Breast epithelium (tissue), 4 donors: ENCODE data around the gene KHSRP. TPM values are rescaled to one million over a fixed set of nuclear protein-coding genes. Genes with fewer than 3 reads are reported as not detected.

ENCODE experiments used
- DNase-seq, 2 donors: peaks; one replicate each; pipeline ENCODE4 v3.0.0-alpha.2; 2019; ENCODE audit warnings: low spot score in 2 of 2
- H3K27ac ChIP-seq, 2 donors: fragments of 200-600 bp; sonication (generic) in 1 of 2; one replicate each; pipeline ENCODE4 v1.5.1; 2016 to 2019; ENCODE audit warnings: mild to moderate bottlenecking in 1 of 2
- H3K27me3 ChIP-seq, 2 donors: fragments of 200-600 bp; sonication (generic) in 1 of 2; one replicate each; pipeline versions ENCODE4 v1.5.1 to v1.6.0; 2017 to 2019; ENCODE audit warnings: control low read depth in 1 of 2, mild to moderate bottlenecking in 1 of 2
- H3K36me3 ChIP-seq: fragments of 200-600 bp; one replicate; pipeline ENCODE4 v1.5.1; 2019
- H3K4me1 ChIP-seq, 2 donors: fragments of 200-600 bp; sonication (generic); one replicate each; pipeline ENCODE4 v1.5.1; 2016 to 2019; ENCODE audit warnings: control low read depth in 1 of 2
- H3K4me3 ChIP-seq, 3 donors: fragments of 200-600 bp; sonication (generic); 1 replicate in 2 of 3; 2 replicates in 1 of 3; pipeline ENCODE4 v1.5.1; 2016 to 2019; ENCODE audit warnings: mild to moderate bottlenecking in 3 of 3, moderate library complexity in 2 of 3
- H3K9me3 ChIP-seq, 2 donors: fragments of 200-600 bp; sonication (generic) in 1 of 2; one replicate each; pipeline ENCODE4 v1.5.1; 2016 to 2019; ENCODE audit warnings: control low read depth in 1 of 2
- CTCF ChIP-seq, 3 donors: fragments of 450-650 bp; IDR thresholded peaks; one replicate each; pipeline ENCODE4 v1.5.1; 2016 to 2017; ENCODE audit warnings: antibody characterized with exemption in 3 of 3, mild to moderate bottlenecking in 3 of 3, moderate library complexity in 3 of 3
- POLR2A ChIP-seq: fragments of 450-650 bp; IDR thresholded peaks from one replicate; pipeline ENCODE4 v1.6.1; 2016; ENCODE audit warnings: antibody characterized with exemption, mild to moderate bottlenecking, moderate library complexity
- POLR2AphosphoS5 ChIP-seq, 3 donors: sonication (generic); formaldehyde crosslinking; IDR thresholded peaks; one replicate each; pipeline ENCODE4 v1.6.1; 2017; ENCODE audit warnings: antibody characterized with exemption in 3 of 3
- intact Hi-C: fragments of 100-400 bp; cut with DNase I; formaldehyde crosslinking; loops from one replicate; pipeline ENCODE4 v1.15.1; 2023; ENCODE audit warnings: low total_unique reads
- total RNA-seq, 3 donors: library from RNA; depleted of rRNA; stranded (reverse); fragments of >200 nt; gene quantifications; one replicate each; pipeline ENCODE4 v1.1.0, GENCODE V29; 2016

Gene KHSRP
- total RNA-seq, 3 donors from 2014 or later = 71.4 to 76.1 (median 73.0) TPM

- H3K9me3 ChIP-seq = no peaks in the 10 kb centered on the region
- intact Hi-C loops = no loop called here
- peaks cover 0 to 5% of the 10 kb centered on the region in 2 donors for H3K4me1 ChIP-seq
- TF ChIP-seq POLR2AphosphoS5 (IDR thresholded peaks at IDR 0.05) = no peak
- no peak for TF ChIP-seq CTCF (IDR thresholded peaks at IDR 0.05)
- TF ChIP-seq POLR2A = no peak
- H3K27me3 ChIP-seq = peaks cover 0 to 5% of the 10 kb centered on the region in 2 donors
- H3K4me3 ChIP-seq = no peak overlapping the region
- no peak overlapping the region for H3K27ac ChIP-seq
- DNase-seq = no peak
- H3K36me3 ChIP-seq = no peaks in the 10 kb centered on the region
These were observed 42.8 kb upstream of the KHSRP start for GRCh38 chr19:6467384-6467783.

GRCh38 chr19:6466526-6467248 is 42.1 kb upstream of the KHSRP start:
- H3K4me1 ChIP-seq = peaks cover 0 to 5% of the 10 kb centered on the region in 2 donors
- no peak overlapping the region for H3K4me3 ChIP-seq
- no peak overlapping the region for H3K27ac ChIP-seq
- H3K27me3 ChIP-seq = peaks cover 0 to 5% of the 10 kb centered on the region in 2 donors
- no peak for TF ChIP-seq POLR2AphosphoS5 (IDR thresholded peaks at IDR 0.05)
- no peak for TF ChIP-seq POLR2A
- TF ChIP-seq CTCF (IDR thresholded peaks at IDR 0.05) = no peak
- no peaks in the 10 kb centered on the region for H3K36me3 ChIP-seq
- DNase-seq = no peak
- H3K9me3 ChIP-seq = no peaks in the 10 kb centered on the region
- intact Hi-C loops = no loop called here

GRCh38 chr19:6465663-6466062 is 41.1 kb upstream of the KHSRP start:
- intact Hi-C loops = no loop called here
- Histone ChIP-seq H3K36me3 (no peaks in the 10 kb centered on the region), H3K4me3 (no peak overlapping the region), H3K9me3 (no peaks in the 10 kb centered on the region), H3K27ac (no peak overlapping the region), H3K4me1 (peaks cover 0 to 5% of the 10 kb centered on the region in 2 donors), H3K27me3 (peaks cover 0 to 5% of the 10 kb centered on the region in 2 donors)
- no peak for DNase-seq
- TF ChIP-seq POLR2AphosphoS5 (IDR thresholded peaks at IDR 0.05) (no peak), CTCF (IDR thresholded peaks at IDR 0.05) (no peak), POLR2A (no peak)

GRCh38 chr19:6465006-6465405 is 40.4 kb upstream of the KHSRP start:
- no peaks in the 10 kb centered on the region for H3K36me3 ChIP-seq
- H3K27me3 ChIP-seq = peaks cover 0 to 5% of the 10 kb centered on the region in 2 donors
- no peak overlapping the region for H3K27ac ChIP-seq
- H3K9me3 ChIP-seq = no peaks in the 10 kb centered on the region
- intact Hi-C loops = no loop called here
- TF ChIP-seq POLR2A (no peak), POLR2AphosphoS5 (IDR thresholded peaks at IDR 0.05) (no peak), CTCF (IDR thresholded peaks at IDR 0.05) (no peak)
- H3K4me3 ChIP-seq = peak overlapping the region in 2 of 3 donors; percentile 65 to 80
- no peak for DNase-seq
- H3K4me1 ChIP-seq = peaks cover 0 to 5% of the 10 kb centered on the region in 2 donors

- Histone ChIP-seq H3K9me3 (no peaks in the 10 kb centered on the region), H3K27ac (peak within 1 kb of the TSS; percentile 66 to 86), H3K4me3 (peak within 1 kb of the TSS in 2 of 3 donors; percentile 65 to 80), H3K36me3 (no peaks in the 10 kb centered on the region), H3K4me1 (peaks cover 0 to 5% of the 10 kb centered on the region in 2 donors), H3K27me3 (peaks cover 0 to 5% of the 10 kb centered on the region in 2 donors)
- no peak for TF ChIP-seq CTCF (IDR thresholded peaks at IDR 0.05)
- TF ChIP-seq POLR2AphosphoS5 (IDR thresholded peaks at IDR 0.05) = peak in 1 of 3 donors; percentile 86
- intact Hi-C loops = no loop called here
- peak; percentile 86 to 93 for DNase-seq
These were observed 39.7 kb upstream of the KHSRP start, which contains the start of gene CRB3 for GRCh38 chr19:6464070-6464873. TSS of gene CRB3 (plus strand) at chr19:6464271. CDS start at chr19:6464702, 431 bp downstream.
